Esophagus squamous epithelium (tissue), 4 donors: ENCODE measurements around the gene ATP2B3.

Experiments
- CTCF ChIP-seq, 6 experiments: fragments of 450-650 bp in 4 of 6; fragments of 200-600 bp in 2 of 6; sonication (generic) in 2 of 6; IDR thresholded peaks; one replicate each; pipeline ENCODE4 v1.5.1; 2016 to 2019; ENCODE audit warnings: antibody characterized with exemption in 6 of 6, mild to moderate bottlenecking in 4 of 6, moderate library complexity in 4 of 6
- POLR2A ChIP-seq, 4 donors: fragments of 450-650 bp; IDR thresholded peaks; one replicate each; pipeline ENCODE4 v1.6.1; 2017; ENCODE audit warnings: antibody characterized with exemption in 4 of 4, mild to moderate bottlenecking in 4 of 4, moderate library complexity in 3 of 4

DNA sequence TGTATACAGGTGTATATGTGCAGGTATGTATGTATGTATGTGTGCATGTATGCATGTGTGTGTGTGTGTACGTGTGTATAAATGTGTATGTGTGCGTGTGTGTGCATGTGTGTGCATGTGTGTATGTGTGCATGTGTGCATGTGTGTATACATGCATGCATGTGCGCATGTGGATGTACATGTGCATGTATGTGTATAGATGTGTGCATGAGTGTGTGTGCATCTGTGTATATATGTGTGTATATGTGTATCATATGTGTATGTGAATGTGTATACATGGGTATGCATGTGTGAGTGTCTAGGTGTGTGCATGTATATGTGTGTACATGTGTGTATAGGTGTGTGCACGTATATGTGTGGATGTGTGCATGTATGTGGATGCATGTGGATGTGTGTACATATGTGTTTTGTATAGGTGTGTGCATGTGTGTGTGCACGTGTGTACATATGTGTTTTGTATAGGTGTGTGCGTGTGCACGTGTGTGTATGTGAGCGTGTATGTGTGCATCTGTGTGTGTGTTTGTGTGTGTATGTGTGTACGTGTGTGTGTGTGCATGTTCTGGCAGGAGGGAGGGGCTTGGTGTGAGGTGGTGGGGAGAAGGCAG, 16.7 kb upstream of the ATP2B3 start:
- no peak for TF ChIP-seq POLR2A (IDR thresholded peaks at IDR 0.05)
- no peak for TF ChIP-seq CTCF (IDR thresholded peaks at IDR 0.05)
